A549 (cell line): ENCODE data around the gene CYP1B1. TPM values are rescaled to one million over a fixed set of nuclear protein-coding genes. Genes with fewer than 3 reads are reported as not detected.

ENCODE experiments used
- ATAC-seq, 2 experiments: fragments of 200-7000 bp in 1 of 2; fragments of >200 bp in 1 of 2; cut with Nextera tagmentation in 1 of 2; cut with Tn5 transposase in 1 of 2; 3 replicates each; pipeline versions ENCODE4 v1.8.0 to v1.9.1; 2018 to 2020; ENCODE audit warnings: mild to moderate bottlenecking in 1 of 2, moderate library complexity in 1 of 2
- CTCF ChIA-PET: fragments of 300-600 bp; sonication (Branson Sonifier 250); formaldehyde crosslinking; extraction: SDS; loops from one replicate; lab custom pipeline; 2021; ENCODE audit warnings: antibody characterized with exemption, inconsistent platforms; lab: Yijun Ruan, JAX
- POLR2A ChIA-PET: fragments of 350-600 bp; formaldehyde crosslinking; extraction: SDS; loops from one replicate; lab custom pipeline; 2021; ENCODE audit warnings: antibody characterized with exemption, inconsistent platforms; lab: Yijun Ruan, JAX
- DNase-seq, 2 experiments: peaks; one replicate each; pipeline versions ENCODE4 v3.0.0 to v3.0.0-alpha.2; 2011 to 2016; ENCODE audit warnings: low read depth in 1 of 2, low spot score in 1 of 2
- FAIRE-seq: peaks from 2 replicates; lab custom pipeline; 2011; peaks lifted over from hg19 to GRCh38; lab: Jason Lieb, UNC
- H3K27ac ChIP-seq, 2 experiments: fragments of >200 bp; sonication (Bioruptor Twin); formaldehyde crosslinking; 3 replicates each; pipeline ENCODE4 v1.5.1; 2016 to 2017
- H3K4me1 ChIP-seq: fragments of >200 bp; sonication (Bioruptor Twin); formaldehyde crosslinking; 3 replicates; pipeline ENCODE4 v1.6.1; 2016
- H3K4me2 ChIP-seq: fragments of >200 bp; sonication (Bioruptor Twin); formaldehyde crosslinking; 3 replicates; pipeline ENCODE4 v1.6.1; 2016
- H3K4me3 ChIP-seq: fragments of >200 bp; sonication (Bioruptor Twin); formaldehyde crosslinking; 3 replicates; pipeline ENCODE4 v1.5.1; 2016
- H3K9me3 ChIP-seq: fragments of >200 bp; sonication (Bioruptor Twin); formaldehyde crosslinking; 3 replicates; pipeline ENCODE4 v1.6.1; 2016
- CBX2 ChIP-seq: fragments of 200-600 bp; sonication (generic); IDR thresholded peaks from 2 replicates; pipeline ENCODE4 v1.6.1; 2016; ENCODE audit warnings: low read depth, mild to moderate bottlenecking, borderline replicate concordance
- CBX8 ChIP-seq: fragments of 200-600 bp; sonication (generic); IDR thresholded peaks from 2 replicates; pipeline ENCODE4 v1.6.1; 2016
- EHMT2 ChIP-seq: fragments of 200-600 bp; sonication (generic); IDR thresholded peaks from 2 replicates; pipeline ENCODE4 v1.6.1; 2016; ENCODE audit warnings: antibody characterized with exemption, low read depth, mild to moderate bottlenecking, moderate library complexity
- FOSB ChIP-seq: fragments of 250-450 bp; sonication (Bioruptor Pico); IDR thresholded peaks from 2 replicates; pipeline ENCODE4 v1.5.0; 2020; ENCODE audit warnings: mild to moderate bottlenecking, moderate library complexity
- GATA3 ChIP-seq: IDR thresholded peaks from 2 replicates; pipeline ENCODE4 v1.6.1; 2012; ENCODE audit warnings: borderline replicate concordance
- HMGXB4 ChIP-seq: fragments of 250-450 bp; sonication (Bioruptor Pico); IDR thresholded peaks from 2 replicates; pipeline ENCODE4 v1.5.0; 2021; ENCODE audit warnings: mild to moderate bottlenecking, moderate library complexity, borderline replicate concordance
- HOXA7 ChIP-seq: fragments of 250-450 bp; sonication (Bioruptor Pico); IDR thresholded peaks from 2 replicates; pipeline ENCODE4 v1.5.0; 2020; ENCODE audit warnings: mild to moderate bottlenecking, moderate library complexity
- HOXB5 ChIP-seq: fragments of 250-450 bp; sonication (Bioruptor Pico); IDR thresholded peaks from 2 replicates; pipeline ENCODE4 v1.5.0; 2020; ENCODE audit warnings: mild to moderate bottlenecking, moderate library complexity
- JUN ChIP-seq, 2 experiments: fragments of >200 bp; sonication (Bioruptor Twin); formaldehyde crosslinking; IDR thresholded peaks; 2 replicates in 1 of 2; 3 replicates in 1 of 2; pipeline ENCODE4 v1.6.1; 2016 to 2017
- MAFK ChIP-seq: fragments of 450-650 bp; IDR thresholded peaks from 2 replicates; pipeline ENCODE4 v1.6.1; 2014; ENCODE audit not compliant: partially characterized antibody
- NFE2L2 ChIP-seq: fragments of 150-350 bp; conservative IDR thresholded peaks from 2 replicates; pipeline ENCODE4 v1.6.1; 2014; ENCODE audit warnings: low read length
- PBX3 ChIP-seq: IDR thresholded peaks from 2 replicates; pipeline ENCODE4 v1.6.1; 2012
- POLR2A ChIP-seq: IDR thresholded peaks from 2 replicates; pipeline ENCODE4 v1.6.1; 2012; ENCODE audit warnings: mild to moderate bottlenecking, low read length
- POLR2AphosphoS2 ChIP-seq: conservative IDR thresholded peaks from 2 replicates; pipeline ENCODE4 v1.6.1; 2012; ENCODE audit warnings: low read length, improper control_type of control experiment, inconsistent platforms
- RARB ChIP-seq: fragments of 250-450 bp; sonication (Bioruptor Pico); IDR thresholded peaks from 2 replicates; pipeline ENCODE4 v1.8.0; 2021; ENCODE audit warnings: mild to moderate bottlenecking, moderate library complexity
- RNF2 ChIP-seq: fragments of 200-600 bp; sonication (generic); IDR thresholded peaks from 2 replicates; pipeline ENCODE4 v1.6.1; 2016; ENCODE audit warnings: low read depth, mild to moderate bottlenecking, antibody characterized with exemption, moderate library complexity, borderline replicate concordance
- TFCP2L1 ChIP-seq: fragments of 250-450 bp; sonication (Bioruptor Pico); IDR thresholded peaks from 2 replicates; pipeline ENCODE4 v1.5.0; 2021; ENCODE audit warnings: mild to moderate bottlenecking
- WGBS: methylation state at CpG from one replicate; pipeline ENCODE4 v1.1.6; 2017; ENCODE audit errors: missing lambda C conversion rate; 5-methylcytosine and 5-hydroxymethylcytosine counted together
- polyA minus RNA-seq: library from RNA; depleted of rRNA, polyadenylated mRNA; stranded (reverse); fragments of >200 nt; gene quantifications from 2 replicates; pipeline ENCODE4 v1.2.3, GENCODE V29; 2011; rRNA and poly(A)+ RNA removed
- polyA plus RNA-seq, 4 experiments: library from polyadenylated mRNA; depleted of rRNA in 3 of 4; stranded (reverse); fragments of >200 nt; fragmentation: RNase III in 1 of 4; extraction: RNeasy Plus Mini Kit Qiagen cat#74134 plus additional on column Dnase treatment in 1 of 4; gene quantifications; 2 replicates in 3 of 4; 3 replicates in 1 of 4; pipeline ENCODE4 v1.2.3, GENCODE V29; 2011 to 2017
- TF ChIP-seq, protein P1 (sequence below): IDR thresholded peaks from 2 replicates; pipeline ENCODE4 v1.6.1; 2012; ENCODE audit warnings: low read depth, borderline replicate concordance

The CYP1B1 gene
- polyA plus RNA-seq (2011; rRNA removed) = 13.1 and 13.2 TPM in 2 replicates
- polyA plus RNA-seq (2012; cell fraction: cytosol; rRNA removed) = 14.6 and 20.8 TPM in 2 replicates
- 28.1 and 45.8 TPM in 2 replicates for polyA plus RNA-seq (2012; cell fraction: nucleus; rRNA removed)
- 4.4 to 5.5 TPM (median 5.3 TPM) in 3 replicates for polyA plus RNA-seq (2017; fragmentation: RNase III; extraction: RNeasy Plus Mini Kit Qiagen cat#74134 plus additional on column Dnase treatment)
- polyA minus RNA-seq = 29.1 and 30.7 TPM in 2 replicates

DNA sequence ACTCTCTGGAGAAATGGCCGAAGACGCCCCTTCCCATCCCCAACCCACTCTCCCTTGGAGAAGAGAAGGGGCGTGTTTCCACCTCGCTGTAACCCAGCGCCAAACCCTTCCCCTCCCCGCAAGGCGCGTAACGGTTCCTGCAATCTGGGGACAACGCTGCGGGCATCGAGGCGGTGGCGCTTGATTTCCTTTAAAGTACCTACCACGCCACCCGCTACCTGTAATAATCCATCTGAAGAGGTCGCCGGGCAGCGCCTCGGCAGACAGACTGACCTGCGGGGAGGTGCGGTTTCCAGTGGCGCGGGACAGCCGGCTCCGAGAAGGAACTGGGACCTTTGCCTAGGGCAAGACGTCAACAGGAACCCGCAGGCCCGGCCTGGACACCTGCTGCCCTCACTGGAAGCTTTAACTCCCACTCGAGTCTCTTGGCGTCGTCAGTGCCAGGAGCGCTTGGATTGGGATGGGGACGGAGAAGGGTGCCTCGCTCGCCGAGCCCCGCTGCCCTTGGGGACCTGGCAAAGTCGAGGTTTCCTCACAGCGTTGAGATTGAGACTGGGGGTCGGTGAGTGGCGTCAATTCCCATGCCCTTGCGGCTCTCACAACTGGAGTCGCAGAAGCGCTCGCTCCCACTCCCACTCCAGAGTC, at the start of gene CYP1B1:
CYP1B1 (minus strand) TSS at position 645 of the 645 bp plus-strand sequence. CDS start 763 bp downstream, outside the sequence.
- POLR2A ChIA-PET = interaction anchor here (0.7 to 2.5 kb wide), 10 partner anchors 16 to 301 kb away, joined by 3 to 28 read pairs (median 6); no protein-coding TSS in a partner anchor
- 14% methylated on average over 30 of the region's 46 CpGs for WGBS
- H3K4me1 ChIP-seq = peaks cover 22% of the 10 kb centered on the region
- CTCF ChIA-PET = interaction anchor here (0.6 to 4.7 kb wide), 32 partner anchors 7 to 301 kb away, joined by 3 to 45 read pairs (median 5); no protein-coding TSS in a partner anchor
- TF ChIP-seq FOSB (CRISPR knock-in tag) (no peak), POLR2A (peak; percentile 66; the same call in 1 of the 2 replicates)
- H3K27ac ChIP-seq = peak within 1 kb of the TSS; percentile 84 to 93
- FAIRE-seq = no peak
- H3K4me2 ChIP-seq = peak within 1 kb of the TSS; percentile 92
- no peaks in the 10 kb centered on the region for H3K9me3 ChIP-seq
- DNase-seq = no peak
- ATAC-seq = peak in 1 of 2 experiments; percentile 11; a peak in 5 of 6 replicates
- peak within 1 kb of the TSS; percentile 62 for H3K4me3 ChIP-seq

GRCh38 chr2:38125007-38125406, 49.1 kb upstream of the CYP1B1 start:
- 65% methylated on average over 5 of the region's 5 CpGs for WGBS
- CTCF ChIA-PET = interaction anchor here (0.9 to 1.9 kb wide), 3 partner anchors 9 to 127 kb away, joined by 3 to 10 read pairs (median 4); no protein-coding TSS in a partner anchor
- no peak for FAIRE-seq

DNA sequence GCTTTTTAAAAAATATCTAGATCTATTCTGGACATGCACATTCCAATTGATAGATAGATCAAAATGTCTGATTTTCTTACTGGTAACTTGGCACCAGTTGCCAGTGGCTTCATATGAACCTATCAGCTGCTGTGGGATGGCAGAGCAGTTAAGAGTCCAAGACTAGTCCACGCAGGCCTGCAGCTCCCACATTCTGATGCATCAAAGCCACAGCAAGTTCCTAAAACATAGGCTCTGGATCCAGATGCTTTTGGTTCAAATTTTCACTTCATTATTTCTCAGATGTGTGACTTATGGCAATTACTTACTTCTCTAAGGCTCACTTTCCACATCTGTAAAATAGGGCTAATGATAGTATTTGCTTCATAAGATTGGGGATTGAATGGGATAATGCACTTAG, 48.0 kb upstream of the CYP1B1 start:
- no peaks in the 10 kb centered on the region for H3K4me1 ChIP-seq
- ChIA-PET CTCF (interaction anchor here (0.6 to 2.0 kb wide), 4 partner anchors 10 to 213 kb away, joined by 3 to 8 read pairs (median 6); no protein-coding TSS in a partner anchor), POLR2A (interaction anchor here (0.6 kb wide), 1 partner anchor 139 kb away, joined by 5 read pairs; no protein-coding TSS in a partner anchor)
- H3K9me3 ChIP-seq = peaks cover 14% of the 10 kb centered on the region
- WGBS = 81% methylated on average over 1 of the region's 1 CpG
- TF ChIP-seq RARB = no peak
- TF ChIP-seq CBX2 = no peak
- no peak for TF ChIP-seq POLR2AphosphoS2
- no peak for TF ChIP-seq MAFK
- TF ChIP-seq, protein P1, sequence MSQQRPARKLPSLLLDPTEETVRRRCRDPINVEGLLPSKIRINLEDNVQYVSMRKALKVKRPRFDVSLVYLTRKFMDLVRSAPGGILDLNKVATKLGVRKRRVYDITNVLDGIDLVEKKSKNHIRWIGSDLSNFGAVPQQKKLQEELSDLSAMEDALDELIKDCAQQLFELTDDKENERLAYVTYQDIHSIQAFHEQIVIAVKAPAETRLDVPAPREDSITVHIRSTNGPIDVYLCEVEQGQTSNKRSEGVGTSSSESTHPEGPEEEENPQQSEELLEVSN = no peak
- TF ChIP-seq HOXA7 (CRISPR knock-in tag) = no peak
- no peak for TF ChIP-seq RNF2
- no peak for TF ChIP-seq HOXB5 (CRISPR knock-in tag)
- no peak for TF ChIP-seq CBX8
- TF ChIP-seq GATA3 = no peak
- TF ChIP-seq HMGXB4 (CRISPR knock-in tag) = no peak
- TF ChIP-seq NFE2L2 = no peak
- no peak for TF ChIP-seq PBX3
- no peak for TF ChIP-seq TFCP2L1 (CRISPR knock-in tag)
- TF ChIP-seq EHMT2 = no peak
- no peak for TF ChIP-seq JUN (IDR thresholded peaks at IDR 0.05)
- no peak overlapping the region for H3K4me3 ChIP-seq
- no peak for ATAC-seq
- DNase-seq = no peak
- FAIRE-seq = no peak
- no peak overlapping the region for H3K4me2 ChIP-seq
- H3K27ac ChIP-seq = no peak overlapping the region

More at GRCh38 chr2:38125007-38125406, 49.1 kb upstream of the CYP1B1 start:
- H3K9me3 ChIP-seq = peaks cover 14% of the 10 kb centered on the region
- TF ChIP-seq EHMT2 = no peak
- DNase-seq = no peak
- H3K4me3 ChIP-seq = no peak overlapping the region
- no peak overlapping the region for H3K4me2 ChIP-seq
- H3K27ac ChIP-seq = no peak overlapping the region
- no peak for ATAC-seq
- POLR2A ChIA-PET = no interaction called here
- H3K4me1 ChIP-seq = no peaks in the 10 kb centered on the region
